K562 (cell line): ENCODE data around the gene ST3GAL5. TPM values are rescaled to one million over a fixed set of nuclear protein-coding genes. Genes with fewer than 3 reads are reported as not detected.
A peak's percentile ranks its signal among the peaks of the same experiment; 100 is the strongest.

Source experiments
- ARID2 ChIP-seq: fragments of 450-650 bp; IDR thresholded peaks from 2 replicates; pipeline ENCODE4 v1.6.1; 2017; ENCODE audit warnings: antibody characterized with exemption, mild to moderate bottlenecking
- ASH1L ChIP-seq: fragments of 450-650 bp; IDR thresholded peaks from 2 replicates; pipeline ENCODE4 v1.6.1; 2018; ENCODE audit warnings: borderline replicate concordance, mild to moderate bottlenecking, low read depth; ENCODE audit not compliant: partially characterized antibody
- CC2D1A ChIP-seq: fragments of 450-650 bp; IDR thresholded peaks from 2 replicates; pipeline ENCODE4 v1.6.1; 2017; ENCODE audit warnings: mild to moderate bottlenecking
- MAZ ChIP-seq, 2 experiments: fragments of 450-650 bp in 1 of 2; sonication (generic) in 1 of 2; formaldehyde crosslinking; IDR thresholded peaks in 1 of 2; conservative IDR thresholded peaks in 1 of 2; 2 replicates each; pipeline versions ENCODE4 v1.4.0 to v1.5.0; 2020; ENCODE audit warnings: mild to moderate bottlenecking in 1 of 2, missing genetic modification reagents in 1 of 2
- NR4A1 ChIP-seq, 2 experiments: fragments of 250-450 bp in 1 of 2; fragments of 450-650 bp in 1 of 2; sonication (Bioruptor Pico) in 1 of 2; IDR thresholded peaks; 2 replicates each; pipeline versions ENCODE4 v1.4.0 to v1.6.1; 2016 to 2020; ENCODE audit warnings: mild to moderate bottlenecking in 2 of 2, missing compliant biosample characterization in 1 of 2, missing genetic modification characterization in 1 of 2, moderate library complexity in 1 of 2
- RB1 ChIP-seq: fragments of 450-650 bp; IDR thresholded peaks from 2 replicates; pipeline ENCODE4 v1.6.1; 2017; ENCODE audit warnings: low read depth, mild to moderate bottlenecking
- REST ChIP-seq, 2 experiments: fragments of 450-650 bp; formaldehyde crosslinking in 1 of 2; IDR thresholded peaks; 2 replicates each; pipeline versions ENCODE4 v1.4.0 to v1.6.1; 2014 to 2020; ENCODE audit warnings: mild to moderate bottlenecking in 2 of 2, borderline replicate concordance in 1 of 2, low read depth in 1 of 2
- ZNF311 ChIP-seq: fragments of 250-450 bp; sonication (Bioruptor Pico); IDR thresholded peaks from 2 replicates; pipeline ENCODE4 v1.4.0; 2020; ENCODE audit warnings: mild to moderate bottlenecking, moderate library complexity
- ZNF655 ChIP-seq: fragments of 250-450 bp; sonication (Bioruptor Pico); IDR thresholded peaks from 2 replicates; pipeline ENCODE4 v1.5.0; 2021
- polyA plus RNA-seq, 8 experiments: library from polyadenylated mRNA; depleted of rRNA in 4 of 8; stranded (reverse) in 5 of 8; unstranded in 3 of 8; fragments of >200 nt; fragmentation: Nextera tagmentation in 2 of 8; fragmentation: Illumina TruSeq in 1 of 8; extraction: Ambion mirVana in 2 of 8; extraction: Trizol in 1 of 8; gene quantifications; 2 replicates each; pipeline versions ENCODE4 v1.2.1 to v1.2.3, GENCODE V29; 2011 to 2014; ENCODE audit warnings: inconsistent platforms in 1 of 8, missing spikeins in 1 of 8
- total RNA-seq, 7 experiments: library from RNA; depleted of rRNA in 6 of 7; stranded (reverse); fragments of >200 nt in 6 of 7; fragmentation: Illumina TruSeq in 2 of 7; extraction: Trizol in 2 of 7; gene quantifications; 2 replicates each; pipeline versions ENCODE4 v1.2.1 to v1.2.3, GENCODE V29; 2011 to 2021; ENCODE audit warnings: low replicate concordance in 1 of 7
- TF ChIP-seq, protein P1 (sequence below): fragments of 150-350 bp; IDR thresholded peaks from 2 replicates; pipeline ENCODE4 v1.6.1; 2014; ENCODE audit warnings: low read depth, mild to moderate bottlenecking, low read length, borderline replicate concordance
- TF ChIP-seq, protein P2 (sequence below): fragments of 450-650 bp; conservative IDR thresholded peaks from 2 replicates; pipeline ENCODE4 v1.6.1; 2016; ENCODE audit warnings: missing genetic modification characterization, low read depth, mild to moderate bottlenecking, missing compliant biosample characterization, moderate library complexity

ST3GAL5 gene
- total and polyA plus RNA-seq, 9 of the 15 experiments (the other 6 are each of a cell fraction or from before 2014, with no cell fraction given), result 1.6 to 10.0 (median 4.2) TPM

DNA sequence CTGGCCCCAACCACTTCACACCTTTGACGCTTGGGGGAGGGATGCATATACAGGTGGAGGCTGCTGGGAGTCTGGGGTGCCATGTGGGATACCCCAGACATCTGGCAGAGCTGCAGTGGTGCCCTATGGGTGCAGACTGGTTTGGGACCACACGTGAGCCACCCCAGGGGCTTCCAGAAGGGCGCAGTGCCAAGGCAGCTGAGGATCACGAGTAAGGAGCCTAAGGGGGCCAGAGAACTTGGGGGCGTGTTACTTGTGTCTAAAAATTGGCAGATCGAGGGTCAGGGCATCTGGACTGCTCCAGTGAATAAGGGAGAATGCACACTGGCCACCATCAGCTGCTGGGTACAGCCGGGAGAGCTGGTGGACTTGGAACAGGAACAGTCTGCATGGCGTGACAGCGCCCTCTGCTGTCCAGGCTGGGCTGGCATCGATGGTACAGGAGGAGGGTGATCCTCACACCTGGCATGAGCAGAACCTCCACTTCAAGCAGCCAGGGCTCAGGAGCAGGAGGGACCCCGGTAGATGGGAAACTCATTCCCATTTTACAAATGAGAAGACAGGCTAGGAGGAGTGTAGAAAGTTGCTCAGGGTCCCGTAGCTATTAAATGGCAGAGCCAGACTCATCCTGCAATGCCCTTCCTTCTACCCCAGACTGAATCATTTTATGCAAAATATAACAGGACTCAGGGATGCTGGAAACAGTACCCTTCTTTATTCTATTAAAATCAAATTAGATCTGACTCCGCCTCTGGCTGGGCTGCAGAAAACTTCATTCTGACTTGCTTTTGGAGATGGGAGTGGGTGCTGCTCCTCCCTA, 74.6 kb downstream of the ST3GAL5 start (continued):
- TF ChIP-seq, protein P1, sequence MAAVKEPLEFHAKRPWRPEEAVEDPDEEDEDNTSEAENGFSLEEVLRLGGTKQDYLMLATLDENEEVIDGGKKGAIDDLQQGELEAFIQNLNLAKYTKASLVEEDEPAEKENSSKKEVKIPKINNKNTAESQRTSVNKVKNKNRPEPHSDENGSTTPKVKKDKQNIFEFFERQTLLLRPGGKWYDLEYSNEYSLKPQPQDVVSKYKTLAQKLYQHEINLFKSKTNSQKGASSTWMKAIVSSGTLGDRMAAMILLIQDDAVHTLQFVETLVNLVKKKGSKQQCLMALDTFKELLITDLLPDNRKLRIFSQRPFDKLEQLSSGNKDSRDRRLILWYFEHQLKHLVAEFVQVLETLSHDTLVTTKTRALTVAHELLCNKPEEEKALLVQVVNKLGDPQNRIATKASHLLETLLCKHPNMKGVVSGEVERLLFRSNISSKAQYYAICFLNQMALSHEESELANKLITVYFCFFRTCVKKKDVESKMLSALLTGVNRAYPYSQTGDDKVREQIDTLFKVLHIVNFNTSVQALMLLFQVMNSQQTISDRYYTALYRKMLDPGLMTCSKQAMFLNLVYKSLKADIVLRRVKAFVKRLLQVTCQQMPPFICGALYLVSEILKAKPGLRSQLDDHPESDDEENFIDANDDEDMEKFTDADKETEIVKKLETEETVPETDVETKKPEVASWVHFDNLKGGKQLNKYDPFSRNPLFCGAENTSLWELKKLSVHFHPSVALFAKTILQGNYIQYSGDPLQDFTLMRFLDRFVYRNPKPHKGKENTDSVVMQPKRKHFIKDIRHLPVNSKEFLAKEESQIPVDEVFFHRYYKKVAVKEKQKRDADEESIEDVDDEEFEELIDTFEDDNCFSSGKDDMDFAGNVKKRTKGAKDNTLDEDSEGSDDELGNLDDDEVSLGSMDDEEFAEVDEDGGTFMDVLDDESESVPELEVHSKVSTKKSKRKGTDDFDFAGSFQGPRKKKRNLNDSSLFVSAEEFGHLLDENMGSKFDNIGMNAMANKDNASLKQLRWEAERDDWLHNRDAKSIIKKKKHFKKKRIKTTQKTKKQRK, result no peak
- TF ChIP-seq RB1 (peak; percentile 48; the same call in 1 of the 2 replicates), ARID2 (peak; percentile 76; the same call in 1 of the 2 replicates), REST (IDR thresholded peaks at IDR 0.05; ENCODE audit: borderline replicate concordance) (peak; percentile 82), REST (CRISPR knock-in tag; IDR thresholded peaks at IDR 0.05; ENCODE audit: low read depth) (no peak), MAZ (CRISPR knock-in tag; conservative IDR thresholded peaks at IDR 0.05 in 1 of 2, IDR thresholded peaks at IDR 0.05 in 1 of 2) (peak in 1 of 2 experiments; percentile 32; a peak in 1 of 4 replicates), CC2D1A (peak; percentile 70), NR4A1 (CRISPR knock-in tag; IDR thresholded peaks at IDR 0.05) (no peak), NR4A1 (tag; IDR thresholded peaks at IDR 0.05) (no peak), ZNF311 (CRISPR knock-in tag) (no peak), ZNF655 (CRISPR knock-in tag) (no peak), ASH1L (no peak)
- TF ChIP-seq, protein P2, sequence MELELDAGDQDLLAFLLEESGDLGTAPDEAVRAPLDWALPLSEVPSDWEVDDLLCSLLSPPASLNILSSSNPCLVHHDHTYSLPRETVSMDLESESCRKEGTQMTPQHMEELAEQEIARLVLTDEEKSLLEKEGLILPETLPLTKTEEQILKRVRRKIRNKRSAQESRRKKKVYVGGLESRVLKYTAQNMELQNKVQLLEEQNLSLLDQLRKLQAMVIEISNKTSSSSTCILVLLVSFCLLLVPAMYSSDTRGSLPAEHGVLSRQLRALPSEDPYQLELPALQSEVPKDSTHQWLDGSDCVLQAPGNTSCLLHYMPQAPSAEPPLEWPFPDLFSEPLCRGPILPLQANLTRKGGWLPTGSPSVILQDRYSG, result no peak
